Breast epithelium (tissue), 4 donors: ENCODE data around the gene PPP1R2B. TPM values are rescaled to one million over a fixed set of nuclear protein-coding genes. Genes with fewer than 3 reads are reported as not detected.

Experiments
- DNase-seq, 2 donors: peaks; one replicate each; pipeline ENCODE4 v3.0.0-alpha.2; 2019; ENCODE audit warnings: low spot score in 2 of 2
- H3K27ac ChIP-seq, 2 donors: fragments of 200-600 bp; sonication (generic) in 1 of 2; one replicate each; pipeline ENCODE4 v1.5.1; 2016 to 2019; ENCODE audit warnings: mild to moderate bottlenecking in 1 of 2
- H3K27me3 ChIP-seq, 2 donors: fragments of 200-600 bp; sonication (generic) in 1 of 2; one replicate each; pipeline versions ENCODE4 v1.5.1 to v1.6.0; 2017 to 2019; ENCODE audit warnings: control low read depth in 1 of 2, mild to moderate bottlenecking in 1 of 2
- H3K36me3 ChIP-seq: fragments of 200-600 bp; one replicate; pipeline ENCODE4 v1.5.1; 2019
- H3K4me1 ChIP-seq, 2 donors: fragments of 200-600 bp; sonication (generic); one replicate each; pipeline ENCODE4 v1.5.1; 2016 to 2019; ENCODE audit warnings: control low read depth in 1 of 2
- H3K4me3 ChIP-seq, 3 donors: fragments of 200-600 bp; sonication (generic); 1 replicate in 2 of 3; 2 replicates in 1 of 3; pipeline ENCODE4 v1.5.1; 2016 to 2019; ENCODE audit warnings: mild to moderate bottlenecking in 3 of 3, moderate library complexity in 2 of 3
- H3K9me3 ChIP-seq, 2 donors: fragments of 200-600 bp; sonication (generic) in 1 of 2; one replicate each; pipeline ENCODE4 v1.5.1; 2016 to 2019; ENCODE audit warnings: control low read depth in 1 of 2
- POLR2A ChIP-seq: fragments of 450-650 bp; IDR thresholded peaks from one replicate; pipeline ENCODE4 v1.6.1; 2016; ENCODE audit warnings: antibody characterized with exemption, mild to moderate bottlenecking, moderate library complexity
- POLR2AphosphoS5 ChIP-seq, 3 donors: sonication (generic); formaldehyde crosslinking; IDR thresholded peaks; one replicate each; pipeline ENCODE4 v1.6.1; 2017; ENCODE audit warnings: antibody characterized with exemption in 3 of 3
- intact Hi-C: fragments of 100-400 bp; cut with DNase I; formaldehyde crosslinking; loops from one replicate; pipeline ENCODE4 v1.15.1; 2023; ENCODE audit warnings: low total_unique reads
- total RNA-seq, 3 donors: library from RNA; depleted of rRNA; stranded (reverse); fragments of >200 nt; gene quantifications; one replicate each; pipeline ENCODE4 v1.1.0, GENCODE V29; 2016
- TF ChIP-seq, protein P1 (sequence below), 3 donors: fragments of 450-650 bp; IDR thresholded peaks; one replicate each; pipeline ENCODE4 v1.5.1; 2016 to 2017; ENCODE audit warnings: antibody characterized with exemption in 3 of 3, mild to moderate bottlenecking in 3 of 3, moderate library complexity in 3 of 3

PPP1R2B gene
- total RNA-seq, 3 donors from 2014 or later = not detected

- no peak for DNase-seq
- H3K36me3 ChIP-seq = no peaks in the 10 kb centered on the region
- TF ChIP-seq POLR2AphosphoS5 (IDR thresholded peaks at IDR 0.05) (no peak), POLR2A (no peak)
- TF ChIP-seq, protein P1, sequence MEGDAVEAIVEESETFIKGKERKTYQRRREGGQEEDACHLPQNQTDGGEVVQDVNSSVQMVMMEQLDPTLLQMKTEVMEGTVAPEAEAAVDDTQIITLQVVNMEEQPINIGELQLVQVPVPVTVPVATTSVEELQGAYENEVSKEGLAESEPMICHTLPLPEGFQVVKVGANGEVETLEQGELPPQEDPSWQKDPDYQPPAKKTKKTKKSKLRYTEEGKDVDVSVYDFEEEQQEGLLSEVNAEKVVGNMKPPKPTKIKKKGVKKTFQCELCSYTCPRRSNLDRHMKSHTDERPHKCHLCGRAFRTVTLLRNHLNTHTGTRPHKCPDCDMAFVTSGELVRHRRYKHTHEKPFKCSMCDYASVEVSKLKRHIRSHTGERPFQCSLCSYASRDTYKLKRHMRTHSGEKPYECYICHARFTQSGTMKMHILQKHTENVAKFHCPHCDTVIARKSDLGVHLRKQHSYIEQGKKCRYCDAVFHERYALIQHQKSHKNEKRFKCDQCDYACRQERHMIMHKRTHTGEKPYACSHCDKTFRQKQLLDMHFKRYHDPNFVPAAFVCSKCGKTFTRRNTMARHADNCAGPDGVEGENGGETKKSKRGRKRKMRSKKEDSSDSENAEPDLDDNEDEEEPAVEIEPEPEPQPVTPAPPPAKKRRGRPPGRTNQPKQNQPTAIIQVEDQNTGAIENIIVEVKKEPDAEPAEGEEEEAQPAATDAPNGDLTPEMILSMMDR (IDR thresholded peaks at IDR 0.05) = no peak
- H3K4me3 ChIP-seq = no peak overlapping the region
- no peaks in the 10 kb centered on the region for H3K27me3 ChIP-seq
- no peak overlapping the region for H3K27ac ChIP-seq
- H3K4me1 ChIP-seq = no peaks in the 10 kb centered on the region
- H3K9me3 ChIP-seq = peaks cover 4 to 13% of the 10 kb centered on the region in 2 donors
- intact Hi-C loops = no loop called here
Observed at GRCh38 chr5:156870498-156870839, 20.4 kb downstream of the PPP1R2B start.

GRCh38 chr5:156871212-156871611, 21.1 kb downstream of the PPP1R2B start:
- intact Hi-C loops = no loop called here
- H3K4me3 ChIP-seq = no peak overlapping the region
- no peak for TF ChIP-seq POLR2A
- TF ChIP-seq, protein P1 (IDR thresholded peaks at IDR 0.05) = no peak
- no peak for TF ChIP-seq POLR2AphosphoS5 (IDR thresholded peaks at IDR 0.05)

DNA sequence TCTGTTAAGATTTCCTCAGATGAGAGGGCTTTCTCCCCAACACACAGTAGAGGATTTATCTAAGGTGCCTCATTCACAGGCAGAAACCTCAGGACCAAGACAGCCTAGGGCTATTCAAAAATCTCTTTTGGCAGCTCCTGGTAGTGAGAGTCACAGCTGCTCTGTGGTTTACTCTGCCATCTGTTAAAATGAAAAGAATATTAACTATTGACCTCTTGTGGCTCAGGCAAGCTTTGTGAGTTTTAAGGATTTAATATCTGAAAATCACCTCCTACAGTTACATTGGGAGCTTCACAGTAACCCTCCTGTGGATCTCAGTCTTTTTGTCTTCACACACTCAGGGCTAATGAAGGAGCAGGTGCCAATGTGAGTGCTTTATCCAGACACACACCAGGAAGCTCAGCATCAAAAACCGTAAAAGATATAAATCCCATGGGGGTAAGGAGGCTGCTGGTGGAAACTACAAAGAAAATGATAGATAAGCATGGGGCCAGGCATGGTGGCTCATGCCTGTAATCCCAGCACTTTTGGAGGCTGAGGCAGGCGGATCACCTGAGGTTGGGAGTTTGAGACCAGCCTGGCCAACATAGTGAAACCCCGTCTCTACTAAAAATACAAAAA, 29.7 kb downstream of the PPP1R2B start:
- Histone ChIP-seq H3K4me1 (no peaks in the 10 kb centered on the region), H3K36me3 (no peaks in the 10 kb centered on the region), H3K4me3 (no peak overlapping the region), H3K9me3 (no peaks in the 10 kb centered on the region), H3K27me3 (no peaks in the 10 kb centered on the region), H3K27ac (no peak overlapping the region)
- intact Hi-C loops = no loop called here
- TF ChIP-seq POLR2A (no peak), POLR2AphosphoS5 (IDR thresholded peaks at IDR 0.05) (no peak)
- TF ChIP-seq, protein P1 (IDR thresholded peaks at IDR 0.05) = no peak
- DNase-seq = no peak

More at GRCh38 chr5:156871212-156871611, 21.1 kb downstream of the PPP1R2B start:
- no peaks in the 10 kb centered on the region for H3K4me1 ChIP-seq
- no peak overlapping the region for H3K27ac ChIP-seq
- H3K9me3 ChIP-seq = peaks cover 4 to 13% of the 10 kb centered on the region in 2 donors
- H3K36me3 ChIP-seq = no peaks in the 10 kb centered on the region
- no peaks in the 10 kb centered on the region for H3K27me3 ChIP-seq
- DNase-seq = no peak

GRCh38 chr5:156883316-156883875, 33.3 kb downstream of the PPP1R2B start:
- intact Hi-C loops = no loop called here
- Histone ChIP-seq H3K27me3 (no peaks in the 10 kb centered on the region), H3K4me3 (no peak overlapping the region), H3K9me3 (no peaks in the 10 kb centered on the region), H3K36me3 (no peaks in the 10 kb centered on the region), H3K4me1 (no peaks in the 10 kb centered on the region), H3K27ac (no peak overlapping the region)
- no peak for DNase-seq
- TF ChIP-seq POLR2A (no peak), POLR2AphosphoS5 (IDR thresholded peaks at IDR 0.05) (no peak)
- TF ChIP-seq, protein P1 (IDR thresholded peaks at IDR 0.05) = no peak

- no peak for DNase-seq
- H3K4me3 ChIP-seq = no peak overlapping the region
- H3K36me3 ChIP-seq = no peaks in the 10 kb centered on the region
- no peak overlapping the region for H3K27ac ChIP-seq
- no peaks in the 10 kb centered on the region for H3K9me3 ChIP-seq
- TF ChIP-seq, protein P1 (IDR thresholded peaks at IDR 0.05) = no peak
- no peak for TF ChIP-seq POLR2A
- TF ChIP-seq POLR2AphosphoS5 (IDR thresholded peaks at IDR 0.05) = no peak
- H3K4me1 ChIP-seq = no peaks in the 10 kb centered on the region
- no peaks in the 10 kb centered on the region for H3K27me3 ChIP-seq
- intact Hi-C loops = no loop called here
Observed at GRCh38 chr5:156888520-156888919, 38.4 kb downstream of the PPP1R2B start.
